PC-3 (cell line): ENCODE data around the gene ABLIM1.

Experiments used
- CTCF ChIP-seq: fragments of 300-600 bp; sonication (generic); conservative IDR thresholded peaks from 2 replicates; pipeline ENCODE4 v1.5.1; 2017; ENCODE audit warnings: antibody characterized with exemption, low read depth, mild to moderate bottlenecking, low read length
- EZH2 ChIP-seq: fragments of 300-600 bp; sonication (generic); IDR thresholded peaks from one replicate; pipeline ENCODE4 v1.6.1; 2017; ENCODE audit warnings: antibody characterized with exemption, mild to moderate bottlenecking, low read length; ENCODE audit not compliant: unreplicated experiment
- EZH2phosphoT487 ChIP-seq: fragments of 300-600 bp; sonication (generic); IDR thresholded peaks from 2 replicates; pipeline ENCODE4 v1.6.1; 2018; ENCODE audit warnings: mild to moderate bottlenecking, antibody characterized with exemption, low read length, borderline replicate concordance

DNA sequence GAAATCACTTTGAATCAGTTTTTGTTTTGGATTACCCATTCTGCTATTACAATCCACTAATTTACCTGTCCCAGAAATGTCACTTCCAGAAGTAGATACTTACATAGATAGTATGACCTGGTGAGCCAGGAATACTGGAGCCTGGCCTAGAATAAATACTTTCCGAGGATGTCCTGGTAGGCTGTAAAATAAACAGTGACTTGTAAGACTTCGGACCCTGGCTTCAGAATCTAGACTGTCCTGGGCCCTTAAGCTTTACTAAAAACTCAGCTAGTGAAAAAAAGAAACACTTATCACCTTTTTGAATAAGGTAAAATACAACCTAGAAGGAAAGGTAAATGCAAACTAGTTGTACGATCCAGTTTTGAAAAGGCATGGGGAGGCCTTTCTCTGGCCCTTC lies 184.3 kb downstream of the ABLIM1 start:
- no peak for TF ChIP-seq CTCF
- TF ChIP-seq EZH2phosphoT487: no peak
- TF ChIP-seq EZH2: no peak
